ENCODE results near the gene PRPSAP1. TPM values are rescaled to one million over a fixed set of nuclear protein-coding genes. Genes with fewer than 3 reads are reported as not detected.

The PRPSAP1 gene
- total RNA-seq, 1 donor from 2014 or later, result 68.5 TPM

DNA sequence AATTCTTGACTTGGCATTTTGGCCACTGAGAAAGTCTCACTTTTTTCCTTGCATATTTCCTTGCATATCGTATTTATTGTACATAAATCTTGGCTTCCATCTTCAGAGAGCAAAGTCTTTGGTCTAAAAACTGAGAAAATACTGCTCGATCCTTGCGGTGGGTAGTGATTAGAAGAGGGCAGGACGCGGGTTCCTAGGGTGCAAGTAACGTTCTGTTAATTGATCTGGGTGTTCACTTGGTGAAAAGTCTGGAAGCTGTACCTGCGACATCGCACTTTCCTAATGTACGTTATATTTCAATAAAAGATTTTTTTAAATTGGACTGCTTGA is 89.3 kb downstream of the PRPSAP1 start:
- no peaks in the 10 kb centered on the region for H3K36me3 Mint-ChIP-seq (ENCODE audit: unreplicated experiment)
- TF ChIP-seq, protein P1, sequence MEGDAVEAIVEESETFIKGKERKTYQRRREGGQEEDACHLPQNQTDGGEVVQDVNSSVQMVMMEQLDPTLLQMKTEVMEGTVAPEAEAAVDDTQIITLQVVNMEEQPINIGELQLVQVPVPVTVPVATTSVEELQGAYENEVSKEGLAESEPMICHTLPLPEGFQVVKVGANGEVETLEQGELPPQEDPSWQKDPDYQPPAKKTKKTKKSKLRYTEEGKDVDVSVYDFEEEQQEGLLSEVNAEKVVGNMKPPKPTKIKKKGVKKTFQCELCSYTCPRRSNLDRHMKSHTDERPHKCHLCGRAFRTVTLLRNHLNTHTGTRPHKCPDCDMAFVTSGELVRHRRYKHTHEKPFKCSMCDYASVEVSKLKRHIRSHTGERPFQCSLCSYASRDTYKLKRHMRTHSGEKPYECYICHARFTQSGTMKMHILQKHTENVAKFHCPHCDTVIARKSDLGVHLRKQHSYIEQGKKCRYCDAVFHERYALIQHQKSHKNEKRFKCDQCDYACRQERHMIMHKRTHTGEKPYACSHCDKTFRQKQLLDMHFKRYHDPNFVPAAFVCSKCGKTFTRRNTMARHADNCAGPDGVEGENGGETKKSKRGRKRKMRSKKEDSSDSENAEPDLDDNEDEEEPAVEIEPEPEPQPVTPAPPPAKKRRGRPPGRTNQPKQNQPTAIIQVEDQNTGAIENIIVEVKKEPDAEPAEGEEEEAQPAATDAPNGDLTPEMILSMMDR (IDR thresholded peaks at IDR 0.05; ENCODE audit: partially characterized antibody, unreplicated experiment), result no peak
- H3K27me3 Mint-ChIP-seq (ENCODE audit: unreplicated experiment), result peaks cover 14% of the 10 kb centered on the region
- H3K27ac Mint-ChIP-seq (ENCODE audit: unreplicated experiment), result peak overlapping the region; percentile 65
- H3K4me3 Mint-ChIP-seq (ENCODE audit: unreplicated experiment), result no peak overlapping the region
- no peak for DNase-seq
- H3K4me1 Mint-ChIP-seq (ENCODE audit: low read depth, unreplicated experiment), result peaks cover 25% of the 10 kb centered on the region
- peaks cover 6% of the 10 kb centered on the region for H3K9me3 Mint-ChIP-seq (ENCODE audit: unreplicated experiment)

DNA sequence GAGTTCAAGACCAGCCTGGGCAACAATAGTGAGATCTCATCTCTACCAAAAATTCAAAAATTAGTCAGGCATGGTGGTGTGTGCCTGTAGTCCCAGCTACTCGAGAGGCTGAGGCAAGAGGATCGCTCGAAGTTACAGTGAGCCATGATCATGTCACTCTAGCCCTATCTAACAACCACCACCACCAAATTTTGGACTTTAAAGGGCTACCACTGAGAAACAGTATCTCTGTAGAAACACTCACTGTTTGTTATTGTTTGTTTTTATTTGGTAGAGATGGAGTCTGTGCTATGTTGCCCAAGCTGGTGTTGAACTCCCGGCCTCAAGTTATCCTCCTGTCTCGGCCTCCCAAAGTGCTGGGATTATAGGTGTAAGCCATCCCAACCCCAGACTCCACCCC is 89.8 kb downstream of the PRPSAP1 start:
- Mint-ChIP-seq H3K27me3 (ENCODE audit: unreplicated experiment) (peaks cover 11% of the 10 kb centered on the region), H3K9me3 (ENCODE audit: unreplicated experiment) (peaks cover 6% of the 10 kb centered on the region), H3K4me1 (ENCODE audit: low read depth, unreplicated experiment) (peaks cover 22% of the 10 kb centered on the region), H3K4me3 (ENCODE audit: unreplicated experiment) (no peak overlapping the region), H3K36me3 (ENCODE audit: unreplicated experiment) (no peaks in the 10 kb centered on the region), H3K27ac (ENCODE audit: unreplicated experiment) (no peak overlapping the region)
- TF ChIP-seq, protein P1 (IDR thresholded peaks at IDR 0.05; ENCODE audit: partially characterized antibody, unreplicated experiment), result no peak
- DNase-seq, result no peak

DNA sequence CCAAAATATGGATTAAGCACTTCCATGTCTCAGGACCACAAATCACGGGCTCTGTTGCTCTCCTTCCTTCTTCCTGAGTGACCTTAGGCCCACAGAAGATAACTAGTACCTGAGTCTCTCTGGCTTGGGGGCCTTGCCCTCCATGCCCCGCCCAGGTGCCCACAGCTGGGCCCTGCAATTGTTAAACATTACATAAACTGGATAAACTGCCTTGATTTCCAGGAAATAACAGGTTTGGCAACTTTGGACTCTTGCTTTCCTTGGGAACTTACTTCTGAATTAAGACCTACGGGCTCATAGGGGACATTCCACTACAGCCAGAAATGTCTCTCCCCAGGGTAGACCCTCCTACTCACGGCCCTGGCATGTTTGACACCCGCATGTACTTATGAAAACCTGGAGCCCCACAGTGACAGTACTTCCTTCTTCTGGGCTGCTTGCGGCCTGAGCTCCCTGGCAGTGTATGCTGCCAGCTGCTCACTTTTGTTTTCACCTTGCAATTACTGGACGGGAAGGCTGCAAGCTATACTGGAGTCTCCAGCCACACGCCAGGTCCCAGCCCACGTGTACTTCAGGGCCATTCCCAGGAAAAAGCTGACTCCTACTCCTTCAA is 90.9 kb downstream of the PRPSAP1 start:
- peaks cover 6% of the 10 kb centered on the region for H3K27me3 Mint-ChIP-seq (ENCODE audit: unreplicated experiment)
- H3K9me3 Mint-ChIP-seq (ENCODE audit: unreplicated experiment), result peaks cover 3% of the 10 kb centered on the region
- TF ChIP-seq, protein P1 (IDR thresholded peaks at IDR 0.05; ENCODE audit: partially characterized antibody, unreplicated experiment), result no peak
- no peaks in the 10 kb centered on the region for H3K36me3 Mint-ChIP-seq (ENCODE audit: unreplicated experiment)
- no peak for DNase-seq
- no peak overlapping the region for H3K27ac Mint-ChIP-seq (ENCODE audit: unreplicated experiment)
- no peak overlapping the region for H3K4me3 Mint-ChIP-seq (ENCODE audit: unreplicated experiment)
- H3K4me1 Mint-ChIP-seq (ENCODE audit: low read depth, unreplicated experiment), result peaks cover 16% of the 10 kb centered on the region

DNA sequence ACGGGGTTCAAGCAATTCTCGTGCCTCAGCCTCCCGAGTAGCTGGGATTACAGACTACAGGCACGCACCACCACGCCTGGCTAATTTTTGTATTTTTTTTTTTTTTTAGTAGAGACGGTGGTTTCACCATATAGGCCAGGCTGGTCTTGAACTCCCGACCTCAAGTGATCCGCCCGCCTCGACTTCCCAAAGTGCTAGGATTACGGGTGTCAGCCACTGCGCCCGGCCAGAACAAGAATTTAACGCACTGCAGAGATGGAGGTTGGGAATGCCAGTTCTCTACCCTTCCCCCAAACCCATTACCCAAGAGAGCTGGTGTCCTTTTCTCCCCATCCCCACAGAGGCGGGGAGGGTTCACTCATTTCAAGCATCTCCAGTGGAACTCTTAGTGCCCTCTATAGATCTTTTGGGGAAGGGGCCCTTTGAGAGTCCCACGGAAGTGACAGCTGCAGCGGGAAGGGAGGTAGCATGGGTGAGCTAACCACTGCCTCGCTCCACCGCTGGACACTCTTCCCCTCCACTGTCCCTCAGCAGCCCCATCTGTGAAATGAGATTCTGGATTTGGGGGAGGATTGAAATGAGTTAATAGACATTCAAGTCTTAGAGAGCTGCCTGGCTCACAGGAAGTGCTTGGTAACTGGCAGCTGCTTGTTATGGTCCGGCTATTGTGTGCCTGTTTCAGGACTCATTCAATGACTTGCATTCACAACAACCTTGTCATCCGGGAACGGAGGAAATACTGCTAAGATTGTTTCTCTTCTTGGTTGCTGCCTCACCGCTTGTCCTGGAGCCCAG is 92.1 kb downstream of the PRPSAP1 start:
- DNase-seq, result no peak
- Mint-ChIP-seq H3K4me3 (ENCODE audit: unreplicated experiment) (no peak overlapping the region), H3K27me3 (ENCODE audit: unreplicated experiment) (peaks cover 4% of the 10 kb centered on the region)

More for the DNA sequence above, 92.1 kb downstream of the PRPSAP1 start:
- Mint-ChIP-seq H3K4me1 (ENCODE audit: low read depth, unreplicated experiment) (peaks cover 14% of the 10 kb centered on the region), H3K9me3 (ENCODE audit: unreplicated experiment) (peaks cover 1% of the 10 kb centered on the region), H3K27ac (ENCODE audit: unreplicated experiment) (no peak overlapping the region), H3K36me3 (ENCODE audit: unreplicated experiment) (no peaks in the 10 kb centered on the region)
- TF ChIP-seq, protein P1 (IDR thresholded peaks at IDR 0.05; ENCODE audit: partially characterized antibody, unreplicated experiment), result no peak
